ENCODE results near the gene SYT1.

SYT1 gene

DNA sequence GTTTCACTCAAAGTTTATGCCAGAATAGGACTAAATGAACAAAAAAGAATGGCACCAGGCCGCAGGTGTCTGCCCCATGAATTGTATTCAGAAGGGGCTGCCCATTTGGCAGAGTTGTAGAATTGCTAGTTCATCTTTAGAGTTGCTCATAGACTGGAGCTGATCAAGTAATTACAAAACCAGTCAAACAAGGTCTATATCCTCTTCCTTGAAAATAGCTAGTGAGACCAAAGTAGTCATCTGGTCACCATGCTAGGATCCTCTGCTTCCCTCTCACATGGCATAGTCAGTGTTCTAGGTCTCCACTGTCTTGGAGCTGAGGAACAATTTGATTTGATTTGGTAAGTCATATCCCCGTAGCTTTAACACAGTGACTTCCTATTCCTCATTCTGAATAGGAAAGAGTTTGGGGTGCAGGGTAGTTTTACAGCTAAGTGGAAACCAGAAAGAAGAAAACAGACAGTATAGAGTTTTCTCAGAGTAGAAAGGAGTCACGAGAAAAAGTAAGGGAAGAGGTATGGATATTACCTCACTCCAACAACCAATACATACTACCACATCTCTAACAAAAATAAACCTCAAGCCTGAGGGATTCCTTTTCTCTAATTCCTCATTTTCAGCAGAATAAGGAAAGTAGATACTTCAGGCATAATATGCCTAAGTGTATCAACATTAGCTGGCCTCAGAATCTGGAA is 574.1 kb downstream of the SYT1 start:
- H3K27ac Mint-ChIP-seq: no peak overlapping the region
- H3K9me3 Mint-ChIP-seq: no peaks in the 10 kb centered on the region
- H3K36me3 Mint-ChIP-seq (ENCODE audit: low read depth): no peaks in the 10 kb centered on the region
- no peaks in the 10 kb centered on the region for H3K27me3 Mint-ChIP-seq (ENCODE audit: low read depth)
- DNase-seq (ENCODE audit: low spot score): no peak
- no peaks in the 10 kb centered on the region for H3K4me1 Mint-ChIP-seq (ENCODE audit: low read depth)
- H3K4me3 Mint-ChIP-seq: no peak overlapping the region

DNA sequence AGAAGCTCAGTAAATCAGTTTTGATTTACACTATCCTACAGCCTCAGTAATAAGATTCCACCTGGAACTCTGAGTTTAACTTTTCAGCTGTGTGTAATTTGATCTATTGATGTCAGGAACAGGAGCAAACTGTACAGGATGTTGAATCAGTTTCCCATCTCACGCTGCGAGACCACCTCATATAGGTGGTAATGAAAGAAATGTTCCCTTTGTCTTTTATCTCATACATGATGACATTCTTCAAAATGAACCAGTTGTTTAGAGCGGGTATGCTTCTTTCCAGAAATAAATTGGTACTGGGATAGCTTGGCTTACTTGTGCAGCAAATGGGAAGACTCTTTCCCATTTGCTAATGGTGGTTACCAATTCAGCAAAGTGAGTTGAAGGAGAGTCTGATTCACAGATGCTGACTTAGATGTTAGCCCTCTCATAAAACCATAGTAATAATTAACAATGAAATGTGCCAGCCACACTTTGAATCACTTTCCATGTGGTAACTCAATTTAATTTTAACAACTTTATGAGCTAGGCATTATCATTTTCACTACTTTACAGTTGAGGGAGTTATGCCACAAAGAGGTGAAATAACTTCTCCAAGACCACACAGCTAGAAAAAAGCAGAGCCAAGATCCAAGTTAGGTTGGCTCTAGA is 574.7 kb downstream of the SYT1 start:
- H3K27ac Mint-ChIP-seq: no peak overlapping the region
- H3K4me1 Mint-ChIP-seq (ENCODE audit: low read depth): no peaks in the 10 kb centered on the region
- no peak for DNase-seq (ENCODE audit: low spot score)
- H3K9me3 Mint-ChIP-seq: no peaks in the 10 kb centered on the region
- no peaks in the 10 kb centered on the region for H3K27me3 Mint-ChIP-seq (ENCODE audit: low read depth)
- H3K4me3 Mint-ChIP-seq: no peak overlapping the region
- H3K36me3 Mint-ChIP-seq (ENCODE audit: low read depth): no peaks in the 10 kb centered on the region

GRCh38 chr12:79441534-79441933 is 577.0 kb downstream of the SYT1 start:
- H3K27me3 Mint-ChIP-seq (ENCODE audit: low read depth): no peaks in the 10 kb centered on the region
- no peak overlapping the region for H3K27ac Mint-ChIP-seq
- H3K4me3 Mint-ChIP-seq: no peak overlapping the region
- DNase-seq (ENCODE audit: low spot score): no peak
- H3K9me3 Mint-ChIP-seq: no peaks in the 10 kb centered on the region
- no peaks in the 10 kb centered on the region for H3K36me3 Mint-ChIP-seq (ENCODE audit: low read depth)
- H3K4me1 Mint-ChIP-seq (ENCODE audit: low read depth): no peaks in the 10 kb centered on the region

- no peaks in the 10 kb centered on the region for H3K9me3 Mint-ChIP-seq
- H3K4me1 Mint-ChIP-seq (ENCODE audit: low read depth): no peaks in the 10 kb centered on the region
- no peak for DNase-seq (ENCODE audit: low spot score)
- no peaks in the 10 kb centered on the region for H3K36me3 Mint-ChIP-seq (ENCODE audit: low read depth)
- H3K27me3 Mint-ChIP-seq (ENCODE audit: low read depth): no peaks in the 10 kb centered on the region
- no peak overlapping the region for H3K4me3 Mint-ChIP-seq
- H3K27ac Mint-ChIP-seq: no peak overlapping the region
These were observed 577.8 kb downstream of the SYT1 start for GRCh38 chr12:79442396-79442795.

GRCh38 chr12:79444089-79444488 is 579.5 kb downstream of the SYT1 start:
- Mint-ChIP-seq H3K27me3 (ENCODE audit: low read depth) (no peaks in the 10 kb centered on the region), H3K4me3 (no peak overlapping the region), H3K4me1 (ENCODE audit: low read depth) (no peaks in the 10 kb centered on the region), H3K9me3 (no peaks in the 10 kb centered on the region), H3K36me3 (ENCODE audit: low read depth) (no peaks in the 10 kb centered on the region), H3K27ac (no peak overlapping the region)
- DNase-seq (ENCODE audit: low spot score): no peak

DNA sequence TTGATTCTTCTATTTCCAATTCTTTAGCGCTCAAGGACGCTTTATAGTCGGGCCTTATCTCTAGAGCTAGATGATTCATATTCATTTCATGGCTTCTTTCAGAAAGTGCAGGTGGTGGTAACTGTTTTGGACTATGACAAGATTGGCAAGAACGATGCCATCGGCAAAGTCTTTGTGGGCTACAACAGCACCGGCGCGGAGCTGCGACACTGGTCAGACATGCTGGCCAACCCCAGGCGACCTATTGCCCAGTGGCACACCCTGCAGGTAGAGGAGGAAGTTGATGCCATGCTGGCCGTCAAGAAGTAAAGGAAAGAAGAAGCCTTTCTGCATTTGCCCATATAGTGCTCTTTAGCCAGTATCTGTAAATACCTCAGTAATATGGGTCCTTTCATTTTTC is 584.2 kb downstream of the SYT1 start:
- no peak overlapping the region for H3K4me3 Mint-ChIP-seq
- H3K4me1 Mint-ChIP-seq (ENCODE audit: low read depth): no peaks in the 10 kb centered on the region
- no peak for DNase-seq (ENCODE audit: low spot score)
- H3K9me3 Mint-ChIP-seq: no peaks in the 10 kb centered on the region
- H3K27me3 Mint-ChIP-seq (ENCODE audit: low read depth): no peaks in the 10 kb centered on the region
- no peak overlapping the region for H3K27ac Mint-ChIP-seq
- no peaks in the 10 kb centered on the region for H3K36me3 Mint-ChIP-seq (ENCODE audit: low read depth)

DNA sequence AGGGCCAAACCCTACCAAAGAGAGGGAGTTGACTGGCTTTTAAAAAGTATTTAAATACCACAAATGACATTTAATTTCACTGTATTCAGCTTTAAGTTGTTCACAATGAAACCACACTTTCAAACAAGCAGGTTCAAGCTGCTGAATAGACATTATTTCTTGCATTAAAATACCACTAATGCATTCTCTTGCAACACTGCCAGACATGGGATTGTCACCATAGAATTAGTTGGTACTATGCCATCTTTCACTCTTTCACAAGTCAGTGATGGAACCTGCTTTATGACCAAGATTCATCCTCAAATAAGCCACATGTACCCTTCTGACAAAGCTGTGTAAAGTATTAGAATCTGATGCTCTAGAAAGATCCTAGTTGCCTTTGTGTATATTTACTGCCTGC is 586.8 kb downstream of the SYT1 start:
- no peak overlapping the region for H3K27ac Mint-ChIP-seq
- H3K4me3 Mint-ChIP-seq: no peak overlapping the region
- DNase-seq (ENCODE audit: low spot score): no peak
- H3K9me3 Mint-ChIP-seq: no peaks in the 10 kb centered on the region
- no peaks in the 10 kb centered on the region for H3K4me1 Mint-ChIP-seq (ENCODE audit: low read depth)
- no peaks in the 10 kb centered on the region for H3K36me3 Mint-ChIP-seq (ENCODE audit: low read depth)
- H3K27me3 Mint-ChIP-seq (ENCODE audit: low read depth): no peaks in the 10 kb centered on the region

DNA sequence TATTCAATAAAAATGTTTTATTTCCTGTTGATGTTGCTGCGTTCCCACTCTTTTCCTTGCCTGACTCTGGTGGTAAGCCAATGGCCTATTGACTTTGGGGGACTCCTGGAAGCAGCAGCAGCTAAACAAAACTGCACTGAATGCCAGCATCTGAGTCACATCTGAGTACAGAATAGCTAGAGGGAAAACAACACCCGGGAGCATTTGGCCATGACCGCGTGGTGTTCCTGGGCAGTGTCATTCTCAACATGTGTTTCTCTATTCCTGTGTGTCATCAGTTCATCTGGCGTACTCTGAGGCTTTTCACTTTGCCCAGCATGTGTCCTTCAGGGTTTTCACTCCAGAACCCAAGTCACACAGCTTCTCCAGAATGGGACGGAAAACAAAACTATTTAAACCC is 587.4 kb downstream of the SYT1 start:
- Mint-ChIP-seq H3K36me3 (ENCODE audit: low read depth) (no peaks in the 10 kb centered on the region), H3K9me3 (no peaks in the 10 kb centered on the region), H3K4me1 (ENCODE audit: low read depth) (no peaks in the 10 kb centered on the region), H3K4me3 (no peak overlapping the region), H3K27me3 (ENCODE audit: low read depth) (no peaks in the 10 kb centered on the region), H3K27ac (no peak overlapping the region)
- no peak for DNase-seq (ENCODE audit: low spot score)

DNA sequence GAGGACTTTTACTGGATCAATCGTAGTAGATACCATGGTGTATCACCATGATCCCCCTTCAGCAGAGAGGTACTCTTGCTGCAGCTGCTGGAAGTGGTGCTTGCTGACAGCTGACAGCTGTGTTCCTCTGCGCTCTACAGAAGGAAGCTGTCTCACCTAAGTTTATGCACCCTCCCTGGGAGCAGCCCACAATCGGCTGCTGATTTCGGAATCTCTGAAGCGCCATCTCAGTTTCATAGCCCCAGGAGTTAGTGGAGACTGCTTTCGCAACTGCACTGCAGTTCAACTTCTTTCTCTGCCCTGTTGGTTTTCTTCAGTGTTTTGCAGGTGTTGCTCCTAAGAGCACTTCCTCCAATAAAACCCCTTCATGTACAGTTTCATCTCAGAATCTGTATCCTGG is 588.3 kb downstream of the SYT1 start:
- Mint-ChIP-seq H3K4me3 (no peak overlapping the region), H3K27me3 (ENCODE audit: low read depth) (no peaks in the 10 kb centered on the region), H3K9me3 (no peaks in the 10 kb centered on the region), H3K27ac (no peak overlapping the region), H3K36me3 (ENCODE audit: low read depth) (no peaks in the 10 kb centered on the region), H3K4me1 (ENCODE audit: low read depth) (no peaks in the 10 kb centered on the region)
- DNase-seq (ENCODE audit: low spot score): no peak

GRCh38 chr12:79453820-79454219 is 589.2 kb downstream of the SYT1 start:
- Mint-ChIP-seq H3K9me3 (no peaks in the 10 kb centered on the region), H3K36me3 (ENCODE audit: low read depth) (no peaks in the 10 kb centered on the region), H3K27ac (no peak overlapping the region), H3K27me3 (ENCODE audit: low read depth) (no peaks in the 10 kb centered on the region), H3K4me3 (no peak overlapping the region), H3K4me1 (ENCODE audit: low read depth) (no peaks in the 10 kb centered on the region)
- DNase-seq (ENCODE audit: low spot score): no peak

DNA sequence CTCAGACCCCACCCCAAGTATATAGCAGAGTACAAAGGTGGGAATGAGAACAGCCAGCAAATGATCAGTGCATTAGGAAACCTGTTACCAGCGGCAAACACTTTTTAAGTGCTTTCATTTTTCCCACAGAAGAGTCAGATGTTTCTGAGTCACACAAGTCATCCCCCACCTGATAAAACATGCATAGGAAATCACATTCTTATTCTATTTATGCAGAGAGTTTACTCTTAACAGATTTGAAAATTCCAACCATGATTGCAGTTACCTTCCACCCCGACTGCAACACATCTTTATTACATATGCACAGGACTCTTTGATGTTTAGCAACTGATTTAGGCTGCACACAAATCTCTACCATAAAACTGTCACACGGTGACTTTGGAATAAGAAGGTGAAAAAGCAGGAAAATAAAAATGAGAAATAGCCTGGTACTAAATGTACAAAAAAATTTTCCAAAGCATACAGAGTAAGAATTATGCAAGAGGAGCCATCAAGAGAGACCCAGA is 589.8 kb downstream of the SYT1 start:
- no peak overlapping the region for H3K27ac Mint-ChIP-seq
- no peaks in the 10 kb centered on the region for H3K36me3 Mint-ChIP-seq (ENCODE audit: low read depth)
- H3K4me3 Mint-ChIP-seq: no peak overlapping the region
- no peaks in the 10 kb centered on the region for H3K27me3 Mint-ChIP-seq (ENCODE audit: low read depth)
- no peaks in the 10 kb centered on the region for H3K4me1 Mint-ChIP-seq (ENCODE audit: low read depth)
- DNase-seq (ENCODE audit: low spot score): no peak
- no peaks in the 10 kb centered on the region for H3K9me3 Mint-ChIP-seq

- Mint-ChIP-seq H3K9me3 (no peaks in the 10 kb centered on the region), H3K4me1 (ENCODE audit: low read depth) (no peaks in the 10 kb centered on the region), H3K27ac (no peak overlapping the region), H3K4me3 (no peak overlapping the region), H3K36me3 (ENCODE audit: low read depth) (no peaks in the 10 kb centered on the region), H3K27me3 (ENCODE audit: low read depth) (no peaks in the 10 kb centered on the region)
- no peak for DNase-seq (ENCODE audit: low spot score)
These were observed 590.7 kb downstream of the SYT1 start for GRCh38 chr12:79455286-79455685.

DNA sequence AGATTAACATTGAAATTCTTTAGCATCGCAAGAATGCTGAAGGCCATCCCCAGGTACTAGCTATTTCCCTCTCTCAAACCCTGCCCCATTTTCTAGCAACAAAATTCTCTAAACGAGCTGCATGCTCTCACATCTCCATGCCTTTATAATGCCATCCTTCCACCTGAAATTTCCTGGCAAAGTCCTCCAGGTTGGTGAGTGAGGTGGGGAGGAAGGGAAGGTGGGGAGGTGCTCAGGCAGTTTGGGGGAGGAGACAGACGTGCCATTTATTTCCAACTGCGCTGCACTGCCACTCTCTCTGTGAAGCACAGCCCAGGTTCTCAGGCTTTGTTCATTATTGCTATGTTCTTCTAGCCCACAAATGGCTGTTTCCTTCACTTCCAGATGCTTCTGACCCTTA is 617.7 kb downstream of the SYT1 start:
- H3K36me3 Mint-ChIP-seq (ENCODE audit: low read depth): no peaks in the 10 kb centered on the region
- H3K4me3 Mint-ChIP-seq: no peak overlapping the region
- no peak for DNase-seq (ENCODE audit: low spot score)
- peaks cover 4% of the 10 kb centered on the region for H3K9me3 Mint-ChIP-seq
- H3K27me3 Mint-ChIP-seq (ENCODE audit: low read depth): no peaks in the 10 kb centered on the region
- H3K4me1 Mint-ChIP-seq (ENCODE audit: low read depth): no peaks in the 10 kb centered on the region
- H3K27ac Mint-ChIP-seq: no peak overlapping the region

DNA sequence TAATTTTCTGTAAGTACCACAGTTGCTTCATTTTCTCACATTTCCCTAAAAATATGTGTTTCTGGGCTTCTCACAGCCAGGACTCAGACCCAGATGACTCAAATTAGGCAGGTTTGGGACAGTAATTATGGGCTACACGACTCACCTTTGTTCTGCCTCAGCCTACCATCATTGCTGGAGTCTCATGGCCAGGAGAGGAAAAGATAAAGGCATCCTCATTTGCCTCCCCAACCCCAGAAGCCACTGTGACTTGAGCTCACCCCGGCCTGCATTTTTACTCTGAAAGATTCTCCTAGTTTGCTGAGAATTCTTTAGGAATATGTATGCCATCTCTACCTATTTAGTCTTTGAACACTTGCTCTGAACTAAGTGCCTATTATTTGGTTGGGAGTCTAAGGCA is 618.3 kb downstream of the SYT1 start:
- Mint-ChIP-seq H3K4me3 (no peak overlapping the region), H3K27me3 (ENCODE audit: low read depth) (no peaks in the 10 kb centered on the region), H3K36me3 (ENCODE audit: low read depth) (no peaks in the 10 kb centered on the region), H3K9me3 (peaks cover 4% of the 10 kb centered on the region), H3K27ac (no peak overlapping the region), H3K4me1 (ENCODE audit: low read depth) (no peaks in the 10 kb centered on the region)
- DNase-seq (ENCODE audit: low spot score): no peak

DNA sequence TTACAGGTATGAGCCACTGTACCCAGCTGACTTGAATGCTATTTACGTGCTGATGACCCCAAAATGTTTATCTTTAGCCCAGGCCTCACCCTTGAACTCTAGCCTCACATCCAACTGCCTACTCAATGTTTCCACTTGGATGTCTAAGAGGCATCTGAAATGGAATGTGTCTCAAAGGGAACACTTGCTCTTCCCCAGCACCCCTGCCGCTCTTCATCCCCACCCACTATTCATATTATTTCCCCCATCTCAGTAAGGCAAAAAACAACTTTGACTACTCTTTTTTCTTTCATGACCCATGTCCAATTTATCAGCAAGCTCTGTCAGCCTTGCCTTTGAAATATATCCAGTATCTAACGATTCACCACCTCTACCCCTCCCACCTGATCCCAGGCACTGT is 621.6 kb downstream of the SYT1 start:
- Mint-ChIP-seq H3K27ac (no peak overlapping the region), H3K9me3 (peaks cover 4% of the 10 kb centered on the region), H3K36me3 (ENCODE audit: low read depth) (no peaks in the 10 kb centered on the region), H3K27me3 (ENCODE audit: low read depth) (no peaks in the 10 kb centered on the region), H3K4me3 (no peak overlapping the region), H3K4me1 (ENCODE audit: low read depth) (no peaks in the 10 kb centered on the region)
- no peak for DNase-seq (ENCODE audit: low spot score)
